ENCODE measurements around the gene PRRG2.
A peak's percentile ranks its signal among the peaks of the same experiment; 100 is the strongest.
"Not testable (repeated sequence)": the region's sequence is repeated elsewhere in the genome, so short reads cannot be mapped to it uniquely, and the experiment has no call there.

PRRG2 gene

GRCh38 chr19:49614096-49614833 lies 33.1 kb downstream of the PRRG2 start:
- DNase-seq: no peak

- DNase-seq: no peak
Measured at GRCh38 chr19:49615861-49616260, 34.7 kb downstream of the PRRG2 start.

- DNase-seq: no peak
Measured at GRCh38 chr19:49616532-49616931, 35.4 kb downstream of the PRRG2 start.

GRCh38 chr19:49616945-49617344 lies 35.8 kb downstream of the PRRG2 start:
- DNase-seq: no peak

- DNase-seq: not testable (repeated sequence)
Measured at GRCh38 chr19:49617860-49618259, 36.7 kb downstream of the PRRG2 start.

GRCh38 chr19:49624967-49625910 lies 44.1 kb downstream of the PRRG2 start:
- no peak for DNase-seq

- no peak for DNase-seq
Measured at GRCh38 chr19:49626226-49626625, 45.1 kb downstream of the PRRG2 start.

GRCh38 chr19:49629659-49630058 lies 48.5 kb downstream of the PRRG2 start:
- DNase-seq: no peak

- DNase-seq: no peak
Measured at GRCh38 chr19:49631014-49631588, 50.0 kb downstream of the PRRG2 start.

- DNase-seq: no peak
Measured at GRCh38 chr19:49631610-49632192, 50.6 kb downstream of the PRRG2 start.

GRCh38 chr19:49632576-49632975 lies 51.5 kb downstream of the PRRG2 start:
- no peak for DNase-seq

GRCh38 chr19:49633273-49633672 lies 52.2 kb downstream of the PRRG2 start:
- not testable (repeated sequence) for DNase-seq

GRCh38 chr19:49635530-49636232 lies 54.6 kb downstream of the PRRG2 start:
- no peak for DNase-seq

- DNase-seq: no peak
Measured at GRCh38 chr19:49636233-49636932, 55.3 kb downstream of the PRRG2 start.

- DNase-seq: no peak
Measured at GRCh38 chr19:49637821-49638738, 57.0 kb downstream of the PRRG2 start.

GRCh38 chr19:49639401-49640112 lies 58.4 kb downstream of the PRRG2 start:
- no peak for DNase-seq

GRCh38 chr19:49640113-49640898 lies 59.2 kb downstream of the PRRG2 start, which contains the start of gene RRAS:
TSS of gene RRAS (minus strand) at chr19:49640143. CDS start at chr19:49640098, 45 bp downstream.
- DNase-seq: peak; percentile 97

Measured in NCI-H2227 treated with DMSO at 0.1 percent for 48 hours (cell line).